Vagina (tissue), 2 donors: ENCODE measurements around the gene ATP6V0A1.

Experiments used
- POLR2AphosphoS5 ChIP-seq, 2 donors: sonication (generic); formaldehyde crosslinking; IDR thresholded peaks; one replicate each; pipeline ENCODE4 v1.9.0; 2017; ENCODE audit warnings: antibody characterized with exemption in 2 of 2, mild to moderate bottlenecking in 2 of 2, low read depth in 1 of 2; ENCODE audit not compliant: insufficient read depth in 1 of 2
- TF ChIP-seq, protein P1 (sequence below), 3 experiments: fragments of 450-650 bp in 2 of 3; fragments of 200-600 bp in 1 of 3; sonication (generic) in 1 of 3; IDR thresholded peaks; one replicate each; pipeline ENCODE4 v1.5.1; 2017 to 2019; ENCODE audit warnings: antibody characterized with exemption in 3 of 3, mild to moderate bottlenecking in 2 of 3, moderate library complexity in 2 of 3

DNA sequence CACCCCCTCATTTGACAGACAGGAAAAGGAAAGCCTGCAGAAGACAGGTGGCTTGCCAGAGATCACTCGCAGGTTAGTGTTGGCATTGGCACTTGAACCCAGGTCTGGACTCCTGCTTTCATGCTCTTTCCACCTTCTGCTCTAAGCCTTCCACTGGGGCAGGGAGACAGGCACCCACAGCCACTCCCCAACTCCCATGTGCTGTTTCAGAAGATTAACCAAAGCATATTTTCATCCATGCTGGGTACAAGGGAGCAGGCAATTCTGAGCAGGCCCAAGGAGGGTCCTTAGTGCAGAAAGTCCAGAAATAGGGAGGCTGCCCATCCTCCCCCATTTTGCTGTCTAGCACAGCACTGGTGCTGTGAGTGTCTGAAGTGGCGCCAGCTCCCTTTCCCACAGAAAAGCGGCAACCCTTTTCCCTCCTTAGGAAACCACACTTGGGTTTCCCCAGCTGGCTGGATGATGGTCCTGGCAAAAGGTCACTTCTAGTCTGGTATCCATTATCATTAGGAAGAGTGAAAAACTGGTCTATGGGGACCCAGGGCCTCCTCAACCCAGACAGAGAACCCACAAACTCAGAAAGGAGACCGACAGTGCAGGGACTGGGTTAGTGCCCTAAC is 33.6 kb upstream of the ATP6V0A1 start:
- TF ChIP-seq, protein P1, sequence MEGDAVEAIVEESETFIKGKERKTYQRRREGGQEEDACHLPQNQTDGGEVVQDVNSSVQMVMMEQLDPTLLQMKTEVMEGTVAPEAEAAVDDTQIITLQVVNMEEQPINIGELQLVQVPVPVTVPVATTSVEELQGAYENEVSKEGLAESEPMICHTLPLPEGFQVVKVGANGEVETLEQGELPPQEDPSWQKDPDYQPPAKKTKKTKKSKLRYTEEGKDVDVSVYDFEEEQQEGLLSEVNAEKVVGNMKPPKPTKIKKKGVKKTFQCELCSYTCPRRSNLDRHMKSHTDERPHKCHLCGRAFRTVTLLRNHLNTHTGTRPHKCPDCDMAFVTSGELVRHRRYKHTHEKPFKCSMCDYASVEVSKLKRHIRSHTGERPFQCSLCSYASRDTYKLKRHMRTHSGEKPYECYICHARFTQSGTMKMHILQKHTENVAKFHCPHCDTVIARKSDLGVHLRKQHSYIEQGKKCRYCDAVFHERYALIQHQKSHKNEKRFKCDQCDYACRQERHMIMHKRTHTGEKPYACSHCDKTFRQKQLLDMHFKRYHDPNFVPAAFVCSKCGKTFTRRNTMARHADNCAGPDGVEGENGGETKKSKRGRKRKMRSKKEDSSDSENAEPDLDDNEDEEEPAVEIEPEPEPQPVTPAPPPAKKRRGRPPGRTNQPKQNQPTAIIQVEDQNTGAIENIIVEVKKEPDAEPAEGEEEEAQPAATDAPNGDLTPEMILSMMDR (IDR thresholded peaks at IDR 0.05): no peak
- TF ChIP-seq POLR2AphosphoS5 (IDR thresholded peaks at IDR 0.05; ENCODE audit: insufficient read depth in 1 of 2, low read depth in 1 of 2): no peak
